HG03520 (cell line): ENCODE data around the gene FAF1.
"Not testable (repeated sequence)": the region's sequence is repeated elsewhere in the genome, so short reads cannot be mapped to it uniquely, and the experiment has no call there.

Source experiments
- ATAC-seq: cut with Tn5 transposase; IDR thresholded peaks from one replicate; pipeline ENCODE4 v1.9.1; 2021; ENCODE audit warnings: mild to moderate bottlenecking, moderate library complexity; ENCODE audit not compliant: unreplicated experiment

FAF1 gene

GRCh38 chr1:50787266-50787665, 172.8 kb downstream of the FAF1 start:
- no peak for ATAC-seq

GRCh38 chr1:50783286-50783685, 176.8 kb downstream of the FAF1 start:
- no peak for ATAC-seq

- ATAC-seq: no peak
Observed at GRCh38 chr1:50780797-50781196, 179.3 kb downstream of the FAF1 start.

GRCh38 chr1:50779801-50780200, 180.3 kb downstream of the FAF1 start:
- ATAC-seq: no peak

- no peak for ATAC-seq
Observed at GRCh38 chr1:50775740-50776139, 184.3 kb downstream of the FAF1 start.

GRCh38 chr1:50774759-50775351, 185.2 kb downstream of the FAF1 start:
- ATAC-seq: no peak

- ATAC-seq: no peak
Observed at GRCh38 chr1:50766688-50767087, 193.4 kb downstream of the FAF1 start.

- not testable (repeated sequence) for ATAC-seq
Observed at GRCh38 chr1:50756543-50756942, 203.5 kb downstream of the FAF1 start.

GRCh38 chr1:50754764-50755163, 205.3 kb downstream of the FAF1 start:
- ATAC-seq: not testable (repeated sequence)

- ATAC-seq: no peak
Observed at GRCh38 chr1:50750021-50750619, 209.9 kb downstream of the FAF1 start.

- ATAC-seq: no peak
Observed at GRCh38 chr1:50747394-50747793, 212.7 kb downstream of the FAF1 start.

- no peak for ATAC-seq
Observed at GRCh38 chr1:50742523-50742922, 217.5 kb downstream of the FAF1 start.

- ATAC-seq: no peak
Observed at GRCh38 chr1:50739125-50739524, 220.9 kb downstream of the FAF1 start.

- ATAC-seq: no peak
Observed at GRCh38 chr1:50735443-50735842, 224.6 kb downstream of the FAF1 start.

- ATAC-seq: not testable (repeated sequence)
Observed at GRCh38 chr1:50727578-50727977, 232.5 kb downstream of the FAF1 start.

- ATAC-seq: peak; percentile 82
Observed at GRCh38 chr1:50724626-50725286, 235.3 kb downstream of the FAF1 start.

- no peak for ATAC-seq
Observed at GRCh38 chr1:50720457-50721053, 239.5 kb downstream of the FAF1 start.

- no peak for ATAC-seq
Observed at GRCh38 chr1:50719126-50719525, 240.9 kb downstream of the FAF1 start.

- no peak for ATAC-seq
Observed at GRCh38 chr1:50717327-50717726, 242.7 kb downstream of the FAF1 start.

- not testable (repeated sequence) for ATAC-seq
Observed at GRCh38 chr1:50716455-50716854, 243.6 kb downstream of the FAF1 start.

GRCh38 chr1:50710099-50710498, 250.0 kb downstream of the FAF1 start:
- no peak for ATAC-seq

- no peak for ATAC-seq
Observed at GRCh38 chr1:50707824-50708223, 252.2 kb downstream of the FAF1 start.
